Endothelial cell (in vitro differentiated cells): Measurements from ENCODE around the gene ANKEF1. TPM values are rescaled to one million over a fixed set of nuclear protein-coding genes. Genes with fewer than 3 reads are reported as not detected.

Source experiments
- DNase-seq: peaks from one replicate; pipeline ENCODE4 v3.0.0; 2021; ENCODE audit warnings: low spot score
- H3K27ac Mint-ChIP-seq: one replicate; pipeline ENCODE4 v1.8.0; 2021; ENCODE audit warnings: mixed read lengths, inconsistent platforms; ENCODE audit not compliant: unreplicated experiment
- H3K27me3 Mint-ChIP-seq: one replicate; pipeline ENCODE4 v1.8.0; 2021; ENCODE audit warnings: mild to moderate bottlenecking, moderate library complexity, mixed read lengths, inconsistent platforms; ENCODE audit not compliant: unreplicated experiment
- H3K36me3 Mint-ChIP-seq: one replicate; pipeline ENCODE4 v1.8.0; 2021; ENCODE audit warnings: mild to moderate bottlenecking, low read depth, mixed read lengths, inconsistent platforms; ENCODE audit not compliant: unreplicated experiment
- H3K4me1 Mint-ChIP-seq: one replicate; pipeline ENCODE4 v1.8.0; 2021; ENCODE audit warnings: mild to moderate bottlenecking, mixed read lengths, inconsistent platforms; ENCODE audit not compliant: unreplicated experiment
- H3K4me3 Mint-ChIP-seq: one replicate; pipeline ENCODE4 v1.8.0; 2021; ENCODE audit warnings: mild to moderate bottlenecking, mixed read lengths, inconsistent platforms; ENCODE audit not compliant: unreplicated experiment
- H3K9me3 Mint-ChIP-seq: one replicate; pipeline ENCODE4 v1.8.0; 2021; ENCODE audit warnings: mixed read lengths, inconsistent platforms; ENCODE audit not compliant: unreplicated experiment
- CTCF ChIP-seq: fragments of 200-600 bp; sonication (generic); IDR thresholded peaks from one replicate; pipeline ENCODE4 v1.5.0; 2021; ENCODE audit warnings: antibody characterized with exemption; ENCODE audit not compliant: unreplicated experiment
- long read RNA-seq: library from polyadenylated mRNA; unstranded; transcript quantifications from one replicate; pipeline ENCODE4 v2.0.0, GENCODE V29; 2020; ENCODE audit not compliant: unreplicated experiment
- total RNA-seq: library from RNA; stranded (reverse); fragmentation: NEBNext Ultra II Directional; extraction: Animal tissue kit (Norgen Biotek cat#: 25700); gene quantifications from one replicate; pipeline ENCODE4 v1.2.1, GENCODE V29; 2021; ENCODE audit not compliant: unreplicated experiment

The ANKEF1 gene
- 1.2 TPM for total RNA-seq
- long read RNA-seq, full-length matches to known transcripts, result 1 of 2 reads
- long read RNA-seq, partial matches to known transcripts, result 1 of 2 reads
- long read RNA-seq, other reads (novel, unspliced or antisense), result 0 of 2 reads

GRCh38 chr20:10034717-10035571, at the start of gene ANKEF1:
Gene ANKEF1, plus strand, starts transcription at chr20:10034987. Its CDS starts 3,315 bp downstream, at chr20:10038302.
- Mint-ChIP-seq H3K36me3 (no peaks in the 10 kb centered on the region), H3K4me3 (peak within 1 kb of the TSS; percentile 65), H3K27me3 (no peaks in the 10 kb centered on the region), H3K9me3 (no peaks in the 10 kb centered on the region), H3K4me1 (no peaks in the 10 kb centered on the region), H3K27ac (no peak within 1 kb of the TSS)
- peak; percentile 78 for DNase-seq
- no peak for TF ChIP-seq CTCF

- no peak for DNase-seq
- H3K36me3 Mint-ChIP-seq, result no peaks in the 10 kb centered on the region
- no peaks in the 10 kb centered on the region for H3K9me3 Mint-ChIP-seq
- TF ChIP-seq CTCF, result no peak
- H3K4me1 Mint-ChIP-seq, result no peaks in the 10 kb centered on the region
- H3K27ac Mint-ChIP-seq, result no peak overlapping the region
- no peak overlapping the region for H3K4me3 Mint-ChIP-seq
- no peaks in the 10 kb centered on the region for H3K27me3 Mint-ChIP-seq
Observed at GRCh38 chr20:9985281-9985680, 49.5 kb upstream of the ANKEF1 start.

GRCh38 chr20:9985773-9986172, 49.0 kb upstream of the ANKEF1 start:
- DNase-seq, result no peak
- Mint-ChIP-seq H3K4me1 (no peaks in the 10 kb centered on the region), H3K36me3 (no peaks in the 10 kb centered on the region), H3K27me3 (no peaks in the 10 kb centered on the region), H3K27ac (no peak overlapping the region), H3K4me3 (no peak overlapping the region), H3K9me3 (no peaks in the 10 kb centered on the region)
- TF ChIP-seq CTCF, result no peak

- Mint-ChIP-seq H3K4me1 (no peaks in the 10 kb centered on the region), H3K9me3 (no peaks in the 10 kb centered on the region), H3K36me3 (no peaks in the 10 kb centered on the region), H3K4me3 (no peak overlapping the region), H3K27me3 (no peaks in the 10 kb centered on the region), H3K27ac (no peak overlapping the region)
- TF ChIP-seq CTCF, result no peak
- no peak for DNase-seq
Observed at GRCh38 chr20:9989066-9989724, 45.6 kb upstream of the ANKEF1 start.

GRCh38 chr20:9993137-9993536, 41.6 kb upstream of the ANKEF1 start:
- Mint-ChIP-seq H3K4me3 (no peak overlapping the region), H3K9me3 (no peaks in the 10 kb centered on the region), H3K4me1 (no peaks in the 10 kb centered on the region), H3K36me3 (no peaks in the 10 kb centered on the region), H3K27ac (no peak overlapping the region), H3K27me3 (no peaks in the 10 kb centered on the region)
- no peak for DNase-seq
- TF ChIP-seq CTCF, result no peak
